Stomach (tissue), 9 donors: ENCODE measurements around the gene VSIG2. TPM values are rescaled to one million over a fixed set of nuclear protein-coding genes. Genes with fewer than 3 reads are reported as not detected.

Experiments
- DNase-seq, 2 donors: peaks; one replicate each; pipeline versions ENCODE4 v3.0.0 to v3.0.0-alpha.2; 2013 to 2019
- H3K27ac ChIP-seq, 5 donors: fragments of 200-600 bp in 4 of 5; sonication (generic) in 4 of 5; one replicate each; pipeline ENCODE4 v1.5.1; 2013 to 2019; ENCODE audit warnings: mild to moderate bottlenecking in 1 of 5, moderate library complexity in 1 of 5
- H3K27me3 ChIP-seq, 3 donors: fragments of 200-600 bp; sonication (generic); one replicate each; pipeline ENCODE4 v1.5.1; 2017 to 2019; ENCODE audit warnings: mixed run types in 1 of 3
- H3K36me3 ChIP-seq, 4 donors: fragments of 200-600 bp; sonication (generic); 1 replicate in 3 of 4; 2 replicates in 1 of 4; pipeline ENCODE4 v1.5.1; 2016 to 2019
- H3K4me1 ChIP-seq, 4 donors: fragments of 200-600 bp; sonication (generic); one replicate each; pipeline ENCODE4 v1.5.1; 2016 to 2019
- H3K4me3 ChIP-seq, 4 donors: fragments of 200-600 bp; sonication (generic) in 3 of 4; one replicate each; pipeline ENCODE4 v1.5.1; 2016 to 2019; ENCODE audit warnings: mild to moderate bottlenecking in 1 of 4
- H3K9me3 ChIP-seq, 4 donors: fragments of 200-600 bp; sonication (generic); one replicate each; pipeline ENCODE4 v1.5.1; 2016 to 2019
- CTCF ChIP-seq, 7 experiments: fragments of 450-650 bp in 4 of 7; fragments of 200-600 bp in 3 of 7; sonication (generic) in 3 of 7; IDR thresholded peaks; one replicate each; pipeline ENCODE4 v1.5.1; 2016 to 2019; ENCODE audit warnings: antibody characterized with exemption in 7 of 7, control low read depth in 2 of 7, mild to moderate bottlenecking in 1 of 7
- EP300 ChIP-seq: sonication (generic); formaldehyde crosslinking; IDR thresholded peaks from one replicate; pipeline ENCODE4 v1.6.1; 2017; ENCODE audit warnings: antibody characterized with exemption
- POLR2A ChIP-seq, 4 donors: fragments of 450-650 bp; IDR thresholded peaks; one replicate each; pipeline ENCODE4 v1.6.1; 2016; ENCODE audit warnings: antibody characterized with exemption in 4 of 4, control low read depth in 2 of 4, mild to moderate bottlenecking in 1 of 4, moderate library complexity in 1 of 4
- POLR2AphosphoS5 ChIP-seq, 3 donors: sonication (generic); formaldehyde crosslinking; IDR thresholded peaks; one replicate each; pipeline ENCODE4 v1.6.1; 2016; ENCODE audit warnings: antibody characterized with exemption in 3 of 3
- WGBS, 5 donors: extraction: QIAGEN DNeasy Blood & Tissue Kit in 3 of 5; methylation state at CpG; one replicate each; pipeline versions ENCODE4 v1.1.5 to v1.1.7; 2013 to 2018; 5-methylcytosine and 5-hydroxymethylcytosine counted together
- intact Hi-C: fragments of 100-400 bp; cut with DNase I; formaldehyde crosslinking; loops from one replicate; pipeline ENCODE4 v1.15.1; 2023; ENCODE audit warnings: low total_unique reads
- polyA plus RNA-seq, 3 donors: library from polyadenylated mRNA; stranded (reverse); fragments of 200-250 nt; gene quantifications; one replicate each; pipeline ENCODE4 v1.2.3, GENCODE V29; 2013
- total RNA-seq, 5 donors: library from RNA; depleted of rRNA; stranded (reverse); fragments of >200 nt; gene quantifications; one replicate each; pipeline versions ENCODE4 v1.1.0 to v1.2.3, GENCODE V29; 2014 to 2016
- donor health status: healthy with polysubstance abuse.
- donor health status: Bipolar disorder and iron deficiency.
- donor health status: healthy.

The VSIG2 gene
- total and polyA plus RNA-seq, 8 donors = 80.5 to 419 (median 187) TPM

- no peak for DNase-seq
- H3K9me3 ChIP-seq = no peaks in the 10 kb centered on the region
- intact Hi-C loops = no loop called here
- no peaks in the 10 kb centered on the region for H3K27me3 ChIP-seq
- H3K4me3 ChIP-seq = no peak overlapping the region
- H3K27ac ChIP-seq = peak overlapping the region in 2 of 5 donors; percentile 7 to 15
- WGBS, 5 donors = 32 to 67% (median 53%) methylated on average over 8 of the region's 8 CpGs
- H3K4me1 ChIP-seq = peaks cover 0 to 12% (median 4%) of the 10 kb centered on the region in 4 donors
- peaks cover 17 to 73% (median 63%) of the 10 kb centered on the region in 4 donors for H3K36me3 ChIP-seq
- TF ChIP-seq CTCF (IDR thresholded peaks at IDR 0.05) (no peak), EP300 (no peak), POLR2AphosphoS5 (IDR thresholded peaks at IDR 0.05) (peak in 1 of 3 donors; percentile 7), POLR2A (IDR thresholded peaks at IDR 0.05) (no peak)
Observed at GRCh38 chr11:124768914-124769313, 16.9 kb upstream of the VSIG2 start.

- Histone ChIP-seq H3K4me3 (no peak overlapping the region), H3K27ac (no peak overlapping the region), H3K9me3 (no peaks in the 10 kb centered on the region), H3K36me3 (peaks cover 16 to 56% (median 42%) of the 10 kb centered on the region in 4 donors), H3K4me1 (peaks cover 20 to 40% (median 32%) of the 10 kb centered on the region in 4 donors), H3K27me3 (peaks cover 2 to 19% (median 18%) of the 10 kb centered on the region in 3 donors)
- TF ChIP-seq CTCF (IDR thresholded peaks at IDR 0.05) (no peak), EP300 (no peak), POLR2A (IDR thresholded peaks at IDR 0.05) (no peak), POLR2AphosphoS5 (IDR thresholded peaks at IDR 0.05) (no peak)
- no peak for DNase-seq
- 92 to 99% (median 96%) methylated on average over 2 of the region's 2 CpGs for WGBS, 5 donors
- intact Hi-C loops = no loop called here
Observed at GRCh38 chr11:124766156-124766555, 14.1 kb upstream of the VSIG2 start.

GRCh38 chr11:124763156-124763947 is 11.3 kb upstream of the VSIG2 start:
- peak overlapping the region; percentile 77 to 85 (median 81) for H3K27ac ChIP-seq
- H3K9me3 ChIP-seq = no peaks in the 10 kb centered on the region
- H3K4me1 ChIP-seq = peaks cover 37 to 56% (median 54%) of the 10 kb centered on the region in 4 donors
- peak; percentile 92 to 95 for DNase-seq
- intact Hi-C loops = loop anchor here (5.0 kb wide), 1 partner anchor 91 kb away; the partner anchor contains the start of genes SIAE and SPA17
- H3K27me3 ChIP-seq = peaks cover 4 to 47% (median 42%) of the 10 kb centered on the region in 3 donors
- peaks cover 12 to 39% (median 23%) of the 10 kb centered on the region in 4 donors for H3K36me3 ChIP-seq
- WGBS, 5 donors = 2 to 5% (median 4%) methylated on average over 21 of the region's 21 CpGs
- TF ChIP-seq CTCF (IDR thresholded peaks at IDR 0.05) (peak in 5 of 7 experiments; percentile 53 to 87 (median 75)), POLR2A (IDR thresholded peaks at IDR 0.05) (no peak), EP300 (no peak), POLR2AphosphoS5 (IDR thresholded peaks at IDR 0.05) (peak in 2 of 3 donors; percentile 24 to 34)
- H3K4me3 ChIP-seq = peak overlapping the region; percentile 40 to 78 (median 57)

- H3K27me3 ChIP-seq = peaks cover 4 to 54% (median 42%) of the 10 kb centered on the region in 3 donors
- no peaks in the 10 kb centered on the region for H3K9me3 ChIP-seq
- intact Hi-C loops = loop anchor here (5.0 kb wide), 1 partner anchor 90 kb away; the partner anchor contains the start of genes SIAE and SPA17
- peaks cover 10 to 32% (median 16%) of the 10 kb centered on the region in 4 donors for H3K36me3 ChIP-seq
- TF ChIP-seq CTCF (IDR thresholded peaks at IDR 0.05) (no peak), POLR2AphosphoS5 (IDR thresholded peaks at IDR 0.05) (no peak)
- H3K27ac ChIP-seq = peak overlapping the region; percentile 77 to 85 (median 81)
- peak overlapping the region; percentile 40 to 78 (median 57) for H3K4me3 ChIP-seq
- H3K4me1 ChIP-seq = peaks cover 42 to 63% (median 61%) of the 10 kb centered on the region in 4 donors
- peak in 1 of 2 donors; percentile 52 for DNase-seq
- 0 to 1% (median 1%) methylated on average over 36 to 45 of the region's 45 CpGs for WGBS, 5 donors
Observed at GRCh38 chr11:124762624-124763155, 10.6 kb upstream of the VSIG2 start.
